Neural cell (in vitro differentiated cells): ENCODE measurements around the gene SETD5.

Source experiments
- EP300 ChIP-seq: fragments of 450-650 bp; conservative IDR thresholded peaks from 2 replicates; pipeline ENCODE4 v1.6.1; 2014; ENCODE audit warnings: antibody characterized with exemption, mild to moderate bottlenecking, moderate library complexity; ENCODE audit not compliant: poor library complexity, severe bottlenecking
- EZH2 ChIP-seq: fragments of 200-600, 300-800 bp; shearing (Covaris generic), sonication (generic); IDR thresholded peaks from 2 replicates; pipeline ENCODE4 v1.6.1; 2014; ENCODE audit warnings: antibody characterized with exemption, low read length, borderline replicate concordance, mild to moderate bottlenecking; ENCODE audit not compliant: insufficient read depth, poor library complexity, severe bottlenecking
- POLR2AphosphoS5 ChIP-seq: IDR thresholded peaks from 2 replicates; pipeline ENCODE4 v1.6.1; 2012
- RAD21 ChIP-seq: fragments of 450-650 bp; conservative IDR thresholded peaks from 2 replicates; pipeline ENCODE4 v1.6.1; 2014; ENCODE audit warnings: antibody characterized with exemption, mild to moderate bottlenecking, moderate library complexity
- SMC3 ChIP-seq: fragments of 450-650 bp; conservative IDR thresholded peaks from 2 replicates; pipeline ENCODE4 v1.6.1; 2014; ENCODE audit warnings: antibody characterized with exemption, mild to moderate bottlenecking, moderate library complexity; ENCODE audit not compliant: poor library complexity
- TF ChIP-seq, protein P1 (sequence below): fragments of 450-650 bp; IDR thresholded peaks from 2 replicates; pipeline ENCODE4 v1.5.1; 2014; ENCODE audit warnings: antibody characterized with exemption, mild to moderate bottlenecking, moderate library complexity; ENCODE audit not compliant: poor library complexity, severe bottlenecking

- no peak for TF ChIP-seq SMC3
- no peak for TF ChIP-seq EZH2
- no peak for TF ChIP-seq EP300
- TF ChIP-seq, protein P1, sequence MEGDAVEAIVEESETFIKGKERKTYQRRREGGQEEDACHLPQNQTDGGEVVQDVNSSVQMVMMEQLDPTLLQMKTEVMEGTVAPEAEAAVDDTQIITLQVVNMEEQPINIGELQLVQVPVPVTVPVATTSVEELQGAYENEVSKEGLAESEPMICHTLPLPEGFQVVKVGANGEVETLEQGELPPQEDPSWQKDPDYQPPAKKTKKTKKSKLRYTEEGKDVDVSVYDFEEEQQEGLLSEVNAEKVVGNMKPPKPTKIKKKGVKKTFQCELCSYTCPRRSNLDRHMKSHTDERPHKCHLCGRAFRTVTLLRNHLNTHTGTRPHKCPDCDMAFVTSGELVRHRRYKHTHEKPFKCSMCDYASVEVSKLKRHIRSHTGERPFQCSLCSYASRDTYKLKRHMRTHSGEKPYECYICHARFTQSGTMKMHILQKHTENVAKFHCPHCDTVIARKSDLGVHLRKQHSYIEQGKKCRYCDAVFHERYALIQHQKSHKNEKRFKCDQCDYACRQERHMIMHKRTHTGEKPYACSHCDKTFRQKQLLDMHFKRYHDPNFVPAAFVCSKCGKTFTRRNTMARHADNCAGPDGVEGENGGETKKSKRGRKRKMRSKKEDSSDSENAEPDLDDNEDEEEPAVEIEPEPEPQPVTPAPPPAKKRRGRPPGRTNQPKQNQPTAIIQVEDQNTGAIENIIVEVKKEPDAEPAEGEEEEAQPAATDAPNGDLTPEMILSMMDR = no peak
- no peak for TF ChIP-seq POLR2AphosphoS5
- no peak for TF ChIP-seq RAD21
Observed at GRCh38 chr3:9450991-9451390, 53.6 kb downstream of the SETD5 start.
